OCI-LY1 (cell line): ENCODE measurements around the gene FZD1.

ENCODE experiments used
- CTCF ChIP-seq: fragments of 200-600 bp; sonication (generic), shearing (Covaris generic); IDR thresholded peaks from 2 replicates; pipeline ENCODE4 v1.5.1; 2017; ENCODE audit warnings: mild to moderate bottlenecking, antibody characterized with exemption, low read length, moderate library complexity, mixed read lengths
- EZH2 ChIP-seq: fragments of 200-600 bp; sonication (generic), shearing (Covaris generic); IDR thresholded peaks from 2 replicates; pipeline ENCODE4 v1.8.0; 2017; ENCODE audit warnings: borderline replicate concordance, mixed run types, mild to moderate bottlenecking, antibody characterized with exemption, low read length, moderate library complexity, mixed read lengths

GRCh38 chr7:91297939-91298338 is 33.7 kb downstream of the FZD1 start:
- TF ChIP-seq CTCF, result no peak
- TF ChIP-seq EZH2, result no peak
